Panc1 (cell line): Measurements from ENCODE around the gene EIPR1. TPM values are rescaled to one million over a fixed set of nuclear protein-coding genes. Genes with fewer than 3 reads are reported as not detected.

Experiments used
- ATAC-seq: fragments of 200-7000 bp; cut with Tn5 transposase; 2 replicates; pipeline ENCODE4 v1.9.1; 2020; ENCODE audit warnings: mild to moderate bottlenecking, moderate library complexity
- BruUV-seq: library from RNA; stranded (reverse); fragments of 400-500 nt; replicated peaks from 2 replicates; lab custom pipeline; 2021; lab: Mats Ljungman, UMichigan
- CTCF ChIA-PET: fragments of 300-600 bp; sonication (Branson Sonifier 250); formaldehyde crosslinking; loops from one replicate; lab custom pipeline; 2022; ENCODE audit warnings: antibody characterized with exemption; lab: Charles Lee
- POLR2A ChIA-PET: fragments of 300-600 bp; sonication (Branson Sonifier 250); formaldehyde crosslinking; loops from one replicate; lab custom pipeline; 2022; ENCODE audit warnings: antibody characterized with exemption; lab: Charles Lee
- DNase-seq: peaks from one replicate; pipeline ENCODE4 v3.0.0-alpha.2; 2010; ENCODE audit warnings: low read depth, low spot score
- H3K27ac ChIP-seq: 2 replicates; pipeline ENCODE4 v1.5.1; 2011; ENCODE audit warnings: mild to moderate bottlenecking, low read length, inconsistent platforms
- H3K27me3 ChIP-seq: fragments of 200-500 bp; sonication (Bioruptor generic); 2 replicates; pipeline ENCODE4 v1.6.0; 2014; ENCODE audit warnings: low read length, inconsistent platforms; ENCODE audit not compliant: control insufficient read depth, insufficient read depth
- H3K36me3 ChIP-seq: fragments of 200-500 bp; sonication (Bioruptor generic); 2 replicates; pipeline ENCODE4 v1.5.1; 2014; ENCODE audit warnings: inconsistent platforms, mild to moderate bottlenecking, low read length, moderate library complexity; ENCODE audit not compliant: control insufficient read depth, insufficient read depth
- H3K4me1 ChIP-seq: 2 replicates; pipeline ENCODE4 v1.5.1; 2011; ENCODE audit warnings: inconsistent platforms, mild to moderate bottlenecking, low read length, moderate library complexity; ENCODE audit not compliant: control insufficient read depth, insufficient read depth
- H3K4me3 ChIP-seq, 2 experiments: 2 replicates each; pipeline ENCODE4 v1.5.1; 2011 to 2012; ENCODE audit warnings: low read depth in 2 of 2, low read length in 2 of 2, mild to moderate bottlenecking in 2 of 2, inconsistent platforms in 1 of 2, moderate library complexity in 1 of 2
- H3K9me3 ChIP-seq: fragments of 200-500 bp; sonication (Bioruptor generic); 2 replicates; pipeline ENCODE4 v1.5.1; 2014; ENCODE audit warnings: low read depth, mild to moderate bottlenecking, inconsistent platforms, low read length, moderate library complexity; ENCODE audit not compliant: control insufficient read depth, insufficient read depth
- CTCF ChIP-seq: fragments of 450-650 bp; IDR thresholded peaks from 2 replicates; pipeline ENCODE4 v1.5.1; 2017; ENCODE audit warnings: mild to moderate bottlenecking
- POLR2AphosphoS5 ChIP-seq: IDR thresholded peaks from 2 replicates; pipeline ENCODE4 v1.6.1; 2012; ENCODE audit warnings: mild to moderate bottlenecking, low read depth, low read length, moderate library complexity
- REST ChIP-seq, 2 experiments: IDR thresholded peaks; 2 replicates each; pipeline ENCODE4 v1.6.1; 2011 to 2012; ENCODE audit warnings: low read depth in 2 of 2, control low read depth in 1 of 2, low read length in 1 of 2, mild to moderate bottlenecking in 1 of 2, moderate library complexity in 1 of 2; ENCODE audit not compliant: insufficient read depth in 1 of 2
- SIN3A ChIP-seq: IDR thresholded peaks from 2 replicates; pipeline ENCODE4 v1.6.1; 2012; ENCODE audit warnings: low read depth, mild to moderate bottlenecking, low read length, moderate library complexity, borderline replicate concordance; ENCODE audit not compliant: insufficient read depth
- TCF7L2 ChIP-seq: IDR thresholded peaks from 2 replicates; pipeline ENCODE4 v1.6.1; 2011; ENCODE audit warnings: mild to moderate bottlenecking, low read depth, low read length, inconsistent platforms
- in situ Hi-C: cut with HindIII; loops from 2 replicates; pipeline ENCODE4 v1.10.0; 2016; ENCODE audit warnings: low sequenced_read_pairs, low pct_unique_long_range_greater_than_20kb
- intact Hi-C: fragments of 100-400 bp; cut with micrococcal nuclease; formaldehyde crosslinking; loops from one replicate; pipeline ENCODE4 v1.10.0; 2022; ENCODE audit not compliant: unreplicated experiment
- total RNA-seq: library from RNA; stranded (reverse); gene quantifications from one replicate; pipeline ENCODE4 v1.2.1, GENCODE V29; 2021; ENCODE audit not compliant: unreplicated experiment

Gene EIPR1
- total RNA-seq, 1 experiment from 2014 or later = 26.7 TPM

GRCh38 chr2:3326871-3327270 lies 50.7 kb downstream of the EIPR1 start:
- POLR2A ChIA-PET = no interaction called here
- H3K36me3 ChIP-seq = no peaks in the 10 kb centered on the region
- no peak for DNase-seq
- no peak overlapping the region for H3K27ac ChIP-seq
- no peak overlapping the region for H3K4me3 ChIP-seq
- no TSS peak for BruUV-seq
- TF ChIP-seq TCF7L2 (no peak), POLR2AphosphoS5 (no peak), CTCF (no peak), REST (IDR thresholded peaks at IDR 0.05; ENCODE audit: insufficient read depth in 1 of 2, low read depth in 2 of 2, low read length in 1 of 2) (no peak), SIN3A (no peak)
- CTCF ChIA-PET = no interaction called here
- no peaks in the 10 kb centered on the region for H3K27me3 ChIP-seq
- in situ Hi-C loops = no loop called here
- no peak for ATAC-seq
- intact Hi-C loops = no loop called here
- no peaks in the 10 kb centered on the region for H3K4me1 ChIP-seq
- no peaks in the 10 kb centered on the region for H3K9me3 ChIP-seq

- intact Hi-C loops (no loop called here), in situ Hi-C loops (no loop called here)
- CTCF ChIA-PET = no interaction called here
- H3K27ac ChIP-seq = no peak overlapping the region
- DNase-seq (no peak), ATAC-seq (no peak)
- H3K4me3 ChIP-seq = no peak overlapping the region
- no peaks in the 10 kb centered on the region for H3K27me3 ChIP-seq
- H3K9me3 ChIP-seq = no peaks in the 10 kb centered on the region
- H3K4me1 ChIP-seq = no peaks in the 10 kb centered on the region
- TSS peak; percentile 46 for BruUV-seq
- POLR2A ChIA-PET = interaction anchor here (0.6 kb wide), 1 partner anchor 520 kb away, joined by 3 read pairs; no protein-coding TSS in a partner anchor
- H3K36me3 ChIP-seq = no peaks in the 10 kb centered on the region
- TF ChIP-seq CTCF (no peak), REST (IDR thresholded peaks at IDR 0.05; ENCODE audit: insufficient read depth in 1 of 2, low read depth in 2 of 2, low read length in 1 of 2) (no peak), TCF7L2 (no peak), POLR2AphosphoS5 (no peak), SIN3A (no peak)
These were observed 51.5 kb downstream of the EIPR1 start for GRCh38 chr2:3326182-3326537.
